ENCODE results near the gene SPOCK1.

- TF ChIP-seq POLR2AphosphoS5 (IDR thresholded peaks at IDR 0.05; ENCODE audit: low read depth) (no peak), CTCF (IDR thresholded peaks at IDR 0.05; ENCODE audit: insufficient read depth, low read length) (no peak), REST (IDR thresholded peaks at IDR 0.05; ENCODE audit: insufficient replicate concordance, low read depth) (no peak), GABPA (IDR thresholded peaks at IDR 0.05; ENCODE audit: low read depth) (no peak), SPI1 (IDR thresholded peaks at IDR 0.05; ENCODE audit: borderline replicate concordance, low read depth) (no peak)
Measured at GRCh38 chr5:137097203-137097602, 401.9 kb downstream of the SPOCK1 start.

All from HL-60 (cell line).